HG03108 (cell line): ENCODE data around the gene MACROD1.

Experiments used
- ATAC-seq: cut with Tn5 transposase; IDR thresholded peaks from one replicate; pipeline ENCODE4 v1.9.1; 2021; ENCODE audit warnings: moderate library complexity; ENCODE audit not compliant: unreplicated experiment

The MACROD1 gene

DNA sequence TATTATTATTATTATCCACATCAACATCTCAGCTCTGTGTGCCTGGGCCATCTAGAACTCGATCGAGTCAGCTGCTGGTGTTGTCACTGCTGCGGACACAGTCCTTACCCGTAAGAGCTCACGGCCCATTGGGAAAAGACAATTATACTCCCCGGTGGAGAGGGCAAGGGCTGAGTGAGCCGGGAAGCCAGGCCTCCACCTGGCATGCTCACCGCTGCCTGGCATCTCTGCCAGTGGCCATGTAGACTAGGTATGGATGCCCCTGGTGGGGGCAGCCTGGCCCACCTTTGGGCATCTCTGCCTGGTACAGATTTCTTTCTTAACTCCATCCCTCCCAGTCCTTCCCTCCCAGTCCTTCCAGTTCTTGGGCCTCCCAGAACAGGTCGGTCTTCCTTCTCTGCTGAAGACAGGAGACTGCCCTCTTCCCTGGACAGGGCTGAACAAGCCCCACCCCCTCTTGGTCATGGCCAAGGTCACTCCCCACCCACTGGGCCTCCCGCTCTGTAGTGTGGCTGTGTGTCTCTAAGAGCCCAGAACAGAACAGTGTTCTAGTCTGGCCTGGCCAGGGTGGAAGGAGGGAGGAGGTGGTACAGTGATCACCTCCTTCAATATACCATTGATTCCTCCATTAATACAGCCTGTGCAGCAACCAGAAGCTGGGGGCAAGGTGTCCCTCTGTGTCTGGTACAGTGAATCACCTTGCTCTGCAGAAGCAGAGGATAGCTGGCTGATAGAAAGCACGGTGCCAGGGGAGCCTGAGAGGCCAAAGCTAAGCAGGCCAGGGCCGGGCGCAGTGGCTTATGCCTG is 72.5 kb downstream of the MACROD1 start:
- no peak for ATAC-seq

DNA sequence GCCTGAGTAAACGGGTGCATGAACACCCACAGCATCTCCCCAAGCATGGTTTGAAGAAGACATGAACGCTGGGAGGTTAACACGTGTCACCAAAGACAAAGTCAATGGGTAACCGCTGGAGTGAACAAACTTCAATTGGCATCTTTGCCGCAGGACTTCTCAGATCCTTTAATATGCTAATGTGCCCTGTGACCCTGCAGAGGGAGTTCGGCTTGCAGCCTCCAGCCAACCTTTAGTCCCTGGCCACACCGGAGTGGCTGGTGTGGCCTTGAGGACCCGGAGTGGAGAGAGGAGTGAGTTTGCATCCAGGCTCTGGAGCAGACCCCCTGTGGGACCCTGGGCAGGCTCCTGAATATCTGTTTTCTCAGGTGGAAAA is 73.2 kb downstream of the MACROD1 start:
- no peak for ATAC-seq

DNA sequence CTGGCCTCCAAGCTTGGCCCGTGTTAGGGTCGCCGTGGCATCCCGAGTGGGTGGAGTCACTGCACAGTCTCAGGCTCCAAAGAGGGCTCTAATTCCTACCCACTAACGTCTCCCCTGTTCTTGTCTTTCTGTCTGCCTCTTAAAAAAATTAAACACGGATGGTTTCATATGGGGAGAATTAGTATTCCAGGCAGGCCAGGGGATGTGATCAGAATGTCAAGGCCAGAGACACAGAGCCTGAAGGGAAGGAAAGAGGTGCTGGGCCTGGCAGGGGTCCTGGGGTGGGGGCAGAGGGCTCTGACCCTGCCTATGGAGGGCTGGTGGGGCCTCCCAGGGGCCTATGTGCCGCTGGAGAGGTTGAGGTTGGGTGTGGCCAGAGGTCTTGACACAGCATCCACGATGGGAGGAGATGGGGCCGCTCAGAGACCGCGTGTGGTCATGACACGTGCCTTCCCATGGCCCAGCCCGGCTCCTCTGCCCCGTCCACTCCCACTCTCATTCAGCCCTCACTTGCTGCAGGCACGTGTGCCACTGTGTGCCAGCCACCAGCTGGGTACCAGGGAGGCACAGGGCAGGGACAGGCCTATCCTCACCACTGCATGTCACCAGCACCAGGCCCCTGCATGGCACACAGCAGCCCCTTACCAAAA is 73.7 kb downstream of the MACROD1 start:
- ATAC-seq = no peak

DNA sequence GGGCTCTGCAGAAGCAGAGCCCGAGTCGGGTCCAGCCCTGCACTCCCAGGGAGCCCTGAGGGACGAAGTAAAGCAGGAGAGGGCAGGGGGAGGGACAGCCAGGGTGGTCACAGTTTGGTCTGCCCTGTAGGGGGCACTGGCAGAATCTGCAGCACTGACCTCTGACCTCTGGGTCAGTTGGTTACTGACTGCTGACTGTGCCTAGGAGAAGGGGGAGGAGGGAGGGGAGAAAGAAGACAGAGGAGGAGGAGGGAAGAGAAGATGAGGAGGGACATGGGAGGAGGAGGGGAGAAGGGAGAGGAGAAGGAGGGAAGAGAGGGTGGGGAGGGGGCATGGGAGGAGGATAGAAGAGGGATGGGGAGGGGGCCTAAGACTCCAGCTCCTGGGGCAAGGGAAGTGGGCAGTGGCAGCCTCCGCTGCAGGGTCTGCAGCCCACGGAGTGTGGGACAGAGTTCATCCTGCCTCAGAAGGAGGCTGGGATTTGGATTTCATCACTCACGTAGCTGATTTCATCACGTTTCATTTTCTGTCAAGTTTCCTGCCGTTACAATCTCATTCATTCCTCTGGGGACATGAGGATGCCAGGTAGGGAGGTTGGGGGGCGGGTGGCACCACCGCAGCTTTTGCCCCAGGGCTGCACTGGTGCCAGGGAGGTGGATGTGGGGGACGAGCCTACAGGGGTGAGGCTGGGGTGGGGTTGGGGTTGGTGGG is 75.0 kb downstream of the MACROD1 start:
- no peak for ATAC-seq

DNA sequence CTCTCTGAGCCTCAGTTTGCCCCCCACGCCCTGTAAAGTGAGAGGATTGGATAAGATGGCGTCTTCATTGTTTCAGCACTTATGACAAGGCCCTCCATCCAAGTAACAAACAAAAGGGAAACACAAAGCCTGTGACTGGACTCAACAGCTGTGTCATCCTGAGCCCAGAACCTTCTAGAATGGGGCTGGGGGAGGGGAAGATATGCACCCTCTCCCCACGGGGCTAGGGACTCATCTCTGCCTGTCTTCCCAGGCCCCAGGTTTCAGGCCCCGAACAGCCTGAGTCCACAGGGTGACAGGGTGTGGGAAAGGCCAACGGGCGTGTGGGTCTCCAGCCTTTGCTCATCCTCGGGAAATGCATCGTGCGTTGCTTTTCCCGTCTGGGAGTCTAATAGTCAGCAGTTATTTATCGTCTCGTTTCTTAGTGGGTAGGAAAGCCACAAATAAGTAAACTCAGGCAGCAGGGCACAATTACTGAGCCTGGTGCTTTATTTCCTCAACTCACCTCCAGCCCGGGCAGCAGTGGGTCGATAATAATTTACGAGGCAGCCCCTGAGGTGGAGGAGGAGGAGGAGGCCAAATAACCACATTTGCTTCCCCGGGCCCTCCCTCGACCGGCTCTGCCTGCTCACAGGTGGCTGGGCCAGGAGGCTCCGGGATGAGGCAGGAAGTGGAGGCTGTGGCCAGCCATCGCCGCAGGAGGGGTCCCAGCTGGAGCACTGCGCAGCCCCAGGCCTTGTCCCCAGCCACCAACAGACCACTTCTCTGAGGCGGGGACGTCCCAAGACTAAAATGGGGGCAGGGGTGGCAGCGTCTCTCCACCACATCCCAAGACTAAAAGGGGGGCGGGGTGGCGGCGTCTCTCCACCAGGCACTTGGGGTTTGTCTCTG is 75.8 kb downstream of the MACROD1 start:
- ATAC-seq = no peak

DNA sequence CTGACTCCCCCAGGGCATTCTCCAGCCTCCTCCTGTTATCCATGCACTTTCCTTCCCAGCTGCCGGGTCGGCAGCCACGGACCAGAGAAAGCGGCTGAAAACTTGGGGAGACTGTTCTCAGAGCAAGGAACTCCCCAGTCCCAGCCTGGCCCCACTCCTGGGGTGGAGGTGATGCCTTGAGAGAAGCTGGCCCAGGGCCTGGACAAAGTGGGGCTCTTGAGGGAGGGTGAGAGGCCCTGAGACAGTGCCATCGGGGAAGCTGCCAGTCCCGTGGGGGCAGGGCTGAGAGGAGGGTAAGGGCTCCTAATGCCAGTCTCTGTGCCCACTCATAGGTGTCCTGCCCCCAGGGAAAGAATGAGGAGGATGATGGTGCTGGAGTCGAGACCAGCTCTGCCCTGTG is 76.4 kb downstream of the MACROD1 start:
- no peak for ATAC-seq

DNA sequence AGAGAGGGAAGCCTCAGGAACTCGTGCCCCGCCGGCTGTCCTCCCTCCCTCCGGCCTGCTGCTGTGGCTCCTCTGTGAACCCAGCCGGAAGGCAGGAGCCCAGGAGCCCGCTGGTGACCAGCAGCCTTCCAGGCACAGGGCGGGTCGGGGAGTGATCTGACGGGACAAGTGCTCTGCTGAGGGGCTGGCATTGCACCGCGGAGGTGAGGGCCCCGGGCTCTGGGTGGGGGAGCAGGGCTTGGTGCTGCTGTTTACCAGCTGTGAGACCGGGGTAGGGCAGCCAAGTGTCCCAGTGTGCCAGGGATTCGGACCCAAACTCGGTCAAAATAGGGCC is 76.9 kb downstream of the MACROD1 start:
- no peak for ATAC-seq

DNA sequence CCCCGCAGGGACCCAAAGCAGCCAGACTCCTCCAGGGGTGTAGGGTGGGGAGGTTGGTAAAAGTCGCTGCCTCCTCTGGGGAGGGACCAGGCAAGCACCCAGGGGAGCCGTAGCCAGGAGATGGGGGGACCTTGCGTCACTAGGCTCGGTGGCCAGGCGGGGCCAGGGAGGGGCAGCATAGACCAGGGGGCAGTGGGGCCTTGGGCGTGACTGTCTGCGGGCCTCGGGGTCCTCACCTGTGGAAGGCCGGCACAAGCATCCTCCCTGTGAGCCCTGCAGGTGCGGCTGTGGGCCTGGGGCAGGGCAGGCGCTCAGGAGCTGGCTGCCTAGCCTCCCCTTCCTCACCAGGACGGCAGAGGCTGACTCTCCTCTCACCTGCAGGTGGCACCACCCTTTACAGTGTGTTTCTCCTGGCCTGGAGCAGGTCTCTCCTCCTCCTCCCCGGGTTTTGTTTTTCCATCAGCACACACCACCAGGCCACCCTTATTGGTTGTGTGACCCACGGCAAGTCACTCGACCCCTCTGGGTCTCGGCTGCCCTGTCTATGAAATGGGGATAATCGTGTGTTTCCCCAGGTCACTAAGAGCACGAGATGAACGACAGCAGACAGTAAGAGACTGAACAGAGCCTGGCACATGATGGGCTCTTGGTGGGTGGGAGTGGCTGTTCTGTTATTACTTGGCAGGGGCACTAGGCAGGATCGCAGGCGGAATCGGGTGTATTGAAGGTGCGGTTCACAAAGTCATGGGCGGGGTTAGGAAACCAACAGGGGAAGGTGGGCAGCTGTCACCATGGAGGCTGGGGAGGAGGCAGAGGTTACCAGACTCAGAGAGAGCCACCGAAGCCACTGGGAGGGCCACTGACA is 77.5 kb downstream of the MACROD1 start:
- no peak for ATAC-seq

DNA sequence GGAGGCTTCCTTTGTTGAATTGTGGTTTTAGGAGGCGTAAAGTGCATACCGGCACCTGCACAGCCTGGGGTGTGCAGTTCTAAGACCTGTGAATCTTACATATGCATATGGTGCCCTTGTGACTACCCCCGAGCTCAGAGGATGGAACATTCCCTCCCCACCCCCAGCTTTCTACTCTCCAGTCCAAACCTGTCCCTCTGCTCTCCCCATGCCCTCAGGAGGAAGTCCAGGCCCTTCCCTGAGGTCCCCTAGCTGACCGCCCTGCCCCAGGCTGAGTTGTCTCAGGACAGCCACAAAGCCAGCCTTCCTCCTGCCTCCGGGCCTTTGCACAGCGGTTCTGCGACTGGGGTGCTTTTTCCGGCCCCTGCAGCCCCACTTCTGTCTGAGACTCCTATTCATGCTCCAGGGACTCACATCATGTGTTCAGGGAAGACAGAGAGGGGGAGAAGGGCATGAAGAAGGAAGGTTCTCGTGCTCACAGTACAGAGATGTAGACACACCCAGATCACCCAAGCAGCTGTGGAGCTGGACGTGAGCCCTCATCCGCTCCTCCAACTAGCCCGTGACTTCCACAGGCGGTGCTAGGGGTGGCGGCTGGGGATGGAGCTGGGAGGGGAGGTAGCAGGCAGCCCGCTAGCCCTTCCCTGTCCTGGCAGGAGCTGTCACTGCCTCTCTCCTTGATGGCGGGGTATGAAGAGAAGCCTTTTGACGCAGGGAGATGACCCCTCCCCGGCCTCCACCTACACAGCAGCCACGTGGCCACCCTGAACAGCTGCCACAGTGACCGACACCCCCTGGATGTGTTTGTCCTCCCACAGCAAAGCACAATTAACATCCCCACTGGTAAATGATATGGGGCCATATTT is 79.4 kb downstream of the MACROD1 start:
- ATAC-seq = no peak

DNA sequence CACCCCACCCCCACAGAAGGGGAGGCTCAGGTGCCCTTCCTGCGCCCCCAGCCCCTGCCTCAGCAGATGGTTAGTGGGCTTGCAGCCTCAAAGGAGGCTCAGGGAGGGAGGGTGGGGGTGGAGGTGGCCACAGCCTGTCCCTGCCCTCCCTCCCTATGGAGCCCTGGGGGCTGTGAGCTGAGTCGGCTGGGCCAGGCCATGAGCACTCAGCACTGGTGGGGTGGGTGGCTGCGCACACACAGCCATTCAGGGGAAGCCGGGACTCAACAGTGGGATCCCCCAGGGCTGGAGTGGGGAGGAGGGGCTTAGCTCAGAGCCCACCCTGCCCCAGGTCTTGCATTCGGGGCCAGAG is 80.0 kb downstream of the MACROD1 start:
- no peak for ATAC-seq

DNA sequence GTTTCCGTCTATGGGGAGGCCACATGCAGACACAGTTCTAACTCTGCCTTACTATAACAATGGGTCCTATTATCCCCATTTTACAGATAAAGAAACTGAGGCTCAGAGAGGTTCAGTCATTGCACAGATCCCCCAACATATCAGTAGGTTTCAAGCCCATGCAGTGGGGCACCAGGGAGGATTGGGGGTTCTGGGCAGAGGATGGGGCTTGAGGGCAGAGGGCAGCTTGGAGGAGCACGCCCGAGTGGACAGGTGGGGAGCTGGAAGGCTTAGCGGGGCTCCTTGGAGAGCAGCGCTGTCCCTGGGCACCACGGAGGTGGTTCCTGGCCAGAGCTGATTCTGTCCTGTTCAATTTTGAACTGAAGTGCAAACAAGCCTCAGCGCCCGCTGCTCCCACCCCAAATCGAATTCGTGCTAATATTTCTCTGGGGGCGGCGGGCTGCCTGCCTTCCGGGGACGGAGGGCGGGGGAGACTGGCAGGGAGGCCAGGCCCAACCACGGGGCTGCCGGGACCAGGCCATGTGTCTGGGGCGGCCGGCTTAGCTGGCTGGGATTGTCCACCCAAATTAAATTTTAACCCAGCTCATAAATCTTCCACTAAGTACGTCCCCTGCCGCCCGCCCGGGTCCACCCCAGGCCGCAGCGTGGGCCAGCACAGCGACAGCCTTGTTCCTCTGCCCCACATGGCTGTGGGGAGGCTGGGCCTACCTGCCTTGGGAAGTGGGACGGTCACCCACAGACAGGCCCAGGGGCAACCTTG is 80.8 kb downstream of the MACROD1 start:
- ATAC-seq = no peak

DNA sequence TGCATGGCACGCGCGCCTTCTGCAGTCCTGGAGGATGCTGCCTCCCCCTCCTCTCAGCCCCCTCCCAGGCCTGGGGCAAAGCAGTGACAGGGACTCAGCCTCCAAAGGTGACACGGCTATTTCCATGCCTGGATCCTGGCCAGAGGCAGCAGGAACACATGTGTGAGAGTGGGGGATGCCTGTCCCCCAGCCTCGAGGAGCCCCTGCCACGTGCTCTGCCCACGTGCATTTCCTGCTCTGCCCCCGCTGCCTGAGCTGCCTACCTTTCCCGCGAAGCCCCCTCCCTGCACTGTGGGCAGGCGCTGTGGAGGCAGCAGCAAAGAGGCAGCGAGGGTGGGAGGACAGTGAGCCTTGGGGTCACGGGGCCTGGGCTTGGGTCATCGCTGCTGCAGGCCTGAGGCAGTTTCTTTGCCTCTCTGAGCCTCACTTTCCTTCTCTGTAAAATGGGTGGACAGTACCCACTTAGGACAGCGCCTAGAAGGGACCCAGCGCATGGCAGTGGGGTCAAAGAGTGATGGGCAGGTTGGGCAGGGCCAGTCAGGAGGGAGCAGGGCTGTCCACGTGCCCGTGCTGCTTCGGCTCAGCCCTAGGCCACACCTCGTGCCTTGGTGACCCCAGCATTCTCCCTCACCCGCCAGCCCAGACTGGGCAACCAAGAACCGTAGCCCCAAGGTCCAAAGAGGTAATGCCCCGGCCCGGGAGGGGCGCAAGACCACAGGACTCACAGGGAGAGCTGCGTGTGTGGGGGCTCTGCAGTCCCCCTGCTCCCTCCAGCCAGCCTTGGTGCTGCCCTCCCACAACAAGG is 81.6 kb downstream of the MACROD1 start:
- no peak for ATAC-seq

DNA sequence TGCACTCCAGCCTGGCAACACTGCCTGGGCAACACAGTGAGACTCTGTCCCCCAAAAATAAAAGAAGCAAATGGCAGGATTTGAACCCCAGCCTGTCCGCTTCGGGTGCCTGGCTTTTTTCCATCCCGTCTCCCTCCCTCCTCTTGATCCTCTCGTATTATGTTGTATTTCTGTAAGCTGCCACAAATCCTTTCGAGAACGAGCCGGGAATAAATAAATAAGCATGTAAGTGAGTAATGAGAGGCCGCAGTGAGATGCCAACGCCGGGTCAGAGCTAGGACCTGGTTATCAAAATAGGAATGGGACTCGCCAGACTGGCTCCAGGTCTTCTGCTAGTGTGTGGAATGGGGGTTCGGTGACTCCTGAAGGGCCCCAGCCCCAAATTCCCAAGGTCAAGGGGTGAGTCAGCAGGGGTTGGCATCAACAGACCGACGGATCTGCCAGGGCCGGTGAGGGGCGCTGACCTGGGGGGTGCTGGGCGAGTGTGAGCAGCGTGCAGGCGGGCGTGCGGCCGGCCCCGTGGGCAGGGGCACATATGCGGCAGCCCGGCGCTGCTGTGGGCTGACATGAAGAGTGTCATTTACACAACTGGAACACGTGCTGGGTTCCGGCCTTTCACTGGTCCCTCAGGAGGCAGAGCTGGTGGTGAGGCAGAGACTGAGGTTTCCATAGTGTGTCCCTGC is 82.4 kb downstream of the MACROD1 start:
- ATAC-seq = no peak

DNA sequence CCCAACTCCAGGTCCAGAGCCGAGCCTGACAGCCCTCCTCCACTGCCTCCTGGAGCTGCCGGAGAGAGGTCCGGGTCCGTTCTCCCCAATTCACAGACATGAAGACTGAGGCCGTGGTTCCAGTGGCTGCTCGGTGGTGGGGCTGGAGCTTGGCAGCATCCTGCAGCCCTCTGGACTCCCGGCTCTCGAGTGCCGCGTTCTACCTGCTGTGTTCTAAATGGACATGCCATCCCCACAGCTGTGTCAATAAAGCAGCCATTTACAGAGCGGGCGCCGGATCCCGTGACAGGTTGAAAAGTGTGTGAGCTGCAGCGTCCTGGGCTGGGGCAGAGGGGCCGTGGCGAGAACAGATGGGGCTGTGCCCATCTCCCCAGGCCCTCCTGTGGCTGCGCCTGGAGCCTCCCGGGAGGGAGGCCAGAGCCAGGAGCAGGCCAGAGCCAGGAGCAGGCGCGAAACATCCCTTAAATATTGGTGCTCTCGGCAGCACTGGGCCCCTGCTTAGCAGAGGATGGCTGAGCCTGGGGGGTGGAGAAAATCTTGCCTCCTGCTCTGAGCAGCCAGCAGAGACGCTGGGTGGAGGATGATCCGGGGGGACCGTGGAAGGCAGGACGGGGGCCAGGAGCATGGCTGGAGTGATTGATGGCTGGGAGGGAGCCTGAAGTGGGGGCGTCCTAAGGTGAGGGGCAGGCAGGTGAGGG is 84.0 kb downstream of the MACROD1 start:
- no peak for ATAC-seq

DNA sequence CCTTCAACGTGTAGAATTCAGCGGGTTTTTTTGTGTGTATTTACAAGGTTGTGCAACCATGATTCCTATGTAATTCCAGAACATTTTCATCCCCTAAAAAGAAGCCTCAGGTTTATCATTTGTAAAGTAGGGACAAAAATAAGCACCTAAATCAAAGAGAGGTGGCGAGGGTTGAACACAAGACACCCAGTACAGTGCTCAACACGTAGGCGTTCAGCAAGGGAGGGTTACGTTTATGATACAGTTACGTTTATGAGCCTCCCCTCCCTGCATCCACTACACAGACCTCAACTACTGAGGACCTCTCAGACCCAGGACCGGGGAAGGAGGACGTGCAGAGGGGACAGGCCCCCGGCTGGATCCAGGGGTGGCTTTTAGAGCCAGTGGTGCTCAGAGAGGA is 85.5 kb downstream of the MACROD1 start:
- no peak for ATAC-seq

DNA sequence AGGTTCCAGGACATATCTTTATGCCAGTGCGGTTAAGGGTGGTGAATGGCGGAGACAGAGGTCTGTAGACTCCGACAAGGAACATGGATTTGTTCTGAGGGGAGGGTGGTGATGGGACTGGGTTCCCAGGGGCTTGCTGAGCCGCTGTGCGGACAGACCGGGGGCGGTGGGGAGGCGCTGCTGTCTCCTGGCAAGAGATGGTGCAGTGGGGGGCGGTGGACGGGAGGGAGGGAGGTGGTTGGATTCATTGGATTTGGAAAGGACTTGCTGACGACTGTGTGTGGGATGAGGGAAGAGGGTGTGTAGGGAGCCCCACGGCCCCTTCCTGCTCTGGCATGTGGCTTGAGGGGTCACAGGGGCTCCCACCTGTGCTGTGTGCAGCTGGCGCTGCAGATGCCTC is 87.0 kb downstream of the MACROD1 start:
- no peak for ATAC-seq

DNA sequence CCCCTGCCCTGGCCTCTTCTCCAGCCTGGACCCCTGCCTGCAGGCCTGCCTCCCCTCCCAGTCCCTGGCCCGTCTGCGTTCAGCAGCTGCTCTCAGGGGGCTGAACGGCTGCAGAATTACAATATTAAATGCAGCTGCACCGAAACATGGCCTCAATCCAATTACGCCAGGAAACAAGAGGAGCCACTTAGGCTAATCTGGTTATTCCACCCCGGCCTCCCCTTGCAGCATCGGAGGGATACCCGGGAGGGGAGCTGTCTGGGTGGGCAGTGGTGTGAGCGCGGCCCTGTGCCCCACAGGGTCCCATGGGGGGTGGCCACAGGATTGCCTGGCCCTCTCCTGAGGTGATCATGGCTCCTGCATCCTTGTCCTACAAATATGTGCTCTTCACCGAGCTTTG is 87.6 kb downstream of the MACROD1 start:
- ATAC-seq = no peak
